SK-N-SH (cell line): Measurements from ENCODE around the gene TIGD3. TPM values are rescaled to one million over a fixed set of nuclear protein-coding genes. Genes with fewer than 3 reads are reported as not detected.
"Not testable (repeated sequence)": the region's sequence is repeated elsewhere in the genome, so short reads cannot be mapped to it uniquely, and the experiment has no call there.

Experiments
- CTCF ChIA-PET: fragments of 300-600, 350-600 bp; formaldehyde crosslinking; extraction: SDS; loops from one replicate; lab custom pipeline; 2021; lab: Yijun Ruan, JAX
- POLR2A ChIA-PET: fragments of 350-600 bp; sonication (Branson Sonifier 250); formaldehyde crosslinking; extraction: SDS; loops from one replicate; lab custom pipeline; 2020; ENCODE audit warnings: antibody characterized with exemption, inconsistent platforms; lab: Yijun Ruan, JAX
- DNase-seq: peaks from one replicate; pipeline ENCODE4 v3.0.0; 2012
- H2AFZ ChIP-seq: fragments of 200-600 bp; sonication (generic); 2 replicates; pipeline ENCODE4 v1.8.1; 2016; ENCODE audit warnings: antibody characterized with exemption, mild to moderate bottlenecking, low read depth
- H3F3A ChIP-seq: fragments of 200-600 bp; sonication (generic); replicated peaks from 2 replicates; pipeline ENCODE3; 2016; ENCODE audit warnings: antibody characterized with exemption, mild to moderate bottlenecking; ENCODE audit not compliant: insufficient read depth
- H3K27ac ChIP-seq, 2 experiments: fragments of 200-500 bp in 1 of 2; fragments of 200-600 bp in 1 of 2; sonication (Bioruptor generic) in 1 of 2; sonication (generic), shearing (Covaris generic) in 1 of 2; 2 replicates each; pipeline versions ENCODE4 v1.5.1 to v1.6.1; 2014 to 2016; ENCODE audit warnings: low read depth in 2 of 2, inconsistent platforms in 1 of 2, low read length in 1 of 2, mild to moderate bottlenecking in 1 of 2, mixed read lengths in 1 of 2
- H3K27me3 ChIP-seq: fragments of 200-600 bp; sonication (generic), shearing (Covaris generic); 2 replicates; pipeline ENCODE4 v1.6.1; 2016; ENCODE audit warnings: mixed run types; ENCODE audit not compliant: insufficient read depth
- H3K36me3 ChIP-seq, 2 experiments: fragments of 200-500 bp in 1 of 2; fragments of 200-600 bp in 1 of 2; sonication (Bioruptor generic) in 1 of 2; sonication (generic) in 1 of 2; replicated peaks in 1 of 2; 2 replicates each; pipeline versions ENCODE3 to v1.5.1; 2014 to 2016; ENCODE audit warnings: low read length in 1 of 2, mild to moderate bottlenecking in 1 of 2; ENCODE audit not compliant: insufficient read depth in 2 of 2, control insufficient read depth in 1 of 2
- H3K4me1 ChIP-seq, 2 experiments: fragments of 200-500 bp in 1 of 2; fragments of 200-600 bp in 1 of 2; sonication (Bioruptor generic) in 1 of 2; sonication (generic), shearing (Covaris generic) in 1 of 2; 2 replicates each; pipeline versions ENCODE4 v1.5.1 to v1.6.1; 2014 to 2016; ENCODE audit warnings: low read depth in 1 of 2, low read length in 1 of 2, mixed run types in 1 of 2; ENCODE audit not compliant: insufficient read depth in 2 of 2, control insufficient read depth in 1 of 2
- H3K4me2 ChIP-seq: fragments of 200-600 bp; sonication (generic), shearing (Covaris generic); 2 replicates; pipeline ENCODE4 v1.6.1; 2017; ENCODE audit warnings: mixed run types
- H3K4me3 ChIP-seq, 2 experiments: fragments of 200-500 bp in 1 of 2; fragments of 200-600 bp in 1 of 2; sonication (Bioruptor generic) in 1 of 2; sonication (generic), shearing (Covaris generic) in 1 of 2; 2 replicates each; pipeline versions ENCODE4 v1.5.1 to v1.8.1; 2014 to 2016; ENCODE audit warnings: low read depth in 2 of 2, inconsistent platforms in 1 of 2, low read length in 1 of 2, mild to moderate bottlenecking in 1 of 2, mixed read lengths in 1 of 2, moderate library complexity in 1 of 2
- H3K79me2 ChIP-seq: fragments of 200-600 bp; sonication (generic); 2 replicates; pipeline ENCODE4 v1.8.1; 2017; ENCODE audit warnings: mild to moderate bottlenecking; ENCODE audit not compliant: insufficient read depth
- H3K9ac ChIP-seq: fragments of 200-600 bp; sonication (generic); 2 replicates; pipeline ENCODE4 v1.6.1; 2017; ENCODE audit warnings: mixed run types
- H3K9me2 ChIP-seq: fragments of 200-600 bp; sonication (generic); 2 replicates; pipeline ENCODE4 v1.6.1; 2017; ENCODE audit warnings: mixed run types
- H3K9me3 ChIP-seq: fragments of 200-600 bp; sonication (generic); 2 replicates; pipeline ENCODE4 v1.6.1; 2017; ENCODE audit warnings: mixed run types, mild to moderate bottlenecking, moderate library complexity
- H4K20me1 ChIP-seq: fragments of 200-600 bp; sonication (generic); 2 replicates; pipeline ENCODE4 v1.6.1; 2017; ENCODE audit warnings: mild to moderate bottlenecking, mixed run types; ENCODE audit not compliant: insufficient read depth
- ELF1 ChIP-seq: IDR thresholded peaks from 2 replicates; pipeline ENCODE4 v1.4.0; 2012
- FOSL2 ChIP-seq: IDR thresholded peaks from 2 replicates; pipeline ENCODE4 v1.4.0; 2012; ENCODE audit warnings: low read depth, mild to moderate bottlenecking, moderate library complexity, borderline replicate concordance
- FOXJ3 ChIP-seq: sonication (generic); formaldehyde crosslinking; IDR thresholded peaks from 2 replicates; pipeline ENCODE4 v1.5.1; 2020; ENCODE audit warnings: mild to moderate bottlenecking, missing genetic modification reagents
- FOXM1 ChIP-seq: IDR thresholded peaks from 2 replicates; pipeline ENCODE4 v1.4.0; 2012; ENCODE audit warnings: low read depth, mild to moderate bottlenecking
- JUND ChIP-seq: IDR thresholded peaks from 2 replicates; pipeline ENCODE4 v1.4.0; 2012
- MXI1 ChIP-seq: IDR thresholded peaks from 2 replicates; pipeline ENCODE4 v1.6.1; 2012; ENCODE audit warnings: mild to moderate bottlenecking, low read depth, low read length, improper control_type of control experiment
- NRF1 ChIP-seq: IDR thresholded peaks from 2 replicates; pipeline ENCODE4 v1.6.1; 2012; ENCODE audit warnings: low read depth, mild to moderate bottlenecking, low read length
- RCOR1 ChIP-seq: fragments of 150-350 bp; IDR thresholded peaks from 2 replicates; pipeline ENCODE4 v1.6.1; 2017; ENCODE audit warnings: antibody characterized with exemption, low read length
- RFX5 ChIP-seq: IDR thresholded peaks from 2 replicates; pipeline ENCODE4 v1.6.1; 2012; ENCODE audit warnings: mild to moderate bottlenecking, improper control_type of control experiment, low read length
- RXRA ChIP-seq: IDR thresholded peaks from 2 replicates; pipeline ENCODE4 v1.4.0; 2012; ENCODE audit warnings: low read depth, mild to moderate bottlenecking, borderline replicate concordance
- SMC3 ChIP-seq: IDR thresholded peaks from 2 replicates; pipeline ENCODE4 v1.6.1; 2012; ENCODE audit warnings: low read depth, low read length, improper control_type of control experiment
- USF2 ChIP-seq: fragments of 150-350 bp; IDR thresholded peaks from 2 replicates; pipeline ENCODE4 v1.6.1; 2017; ENCODE audit warnings: antibody characterized with exemption, low read length, low read depth, borderline replicate concordance
- WGBS: methylation state at CpG from one replicate; pipeline ENCODE4 v1.1.6; 2017; ENCODE audit warnings: low lambda C conversion rate; 5-methylcytosine and 5-hydroxymethylcytosine counted together
- polyA plus RNA-seq, 3 experiments: library from polyadenylated mRNA; depleted of rRNA; stranded (reverse); fragments of >200 nt; gene quantifications; 2 replicates each; pipeline ENCODE4 v1.2.3, GENCODE V29; 2012
- TF ChIP-seq, protein P1 (sequence below): IDR thresholded peaks from 2 replicates; pipeline ENCODE4; 2012
- TF ChIP-seq, protein P2 (sequence below): fragments of 150-350 bp; IDR thresholded peaks from 2 replicates; pipeline ENCODE4 v1.6.1; 2016; ENCODE audit warnings: mild to moderate bottlenecking, low read depth, low read length

Gene TIGD3
- polyA plus RNA-seq, 1 of the 3 experiments (the other 2 are of a cell fraction): 0.41 TPM

DNA sequence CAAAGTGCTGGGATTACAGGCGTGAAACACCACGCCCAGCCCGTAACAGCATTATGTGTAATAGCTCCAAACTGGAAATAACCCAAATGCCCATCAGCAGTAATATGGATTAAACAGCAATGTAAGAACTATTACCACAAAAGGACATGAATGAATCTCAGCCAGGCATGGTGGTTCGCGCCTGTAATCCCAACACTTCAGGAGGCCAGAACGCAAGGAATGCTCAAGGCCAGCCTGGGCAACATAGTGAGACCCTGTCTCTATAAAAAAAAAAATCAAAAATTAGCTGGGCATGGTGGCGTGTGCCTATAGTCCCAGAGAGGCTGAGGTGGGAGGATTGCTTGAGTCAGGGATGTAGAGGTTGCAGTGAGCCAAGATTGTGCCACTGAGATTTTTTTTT, 24.0 kb upstream of the TIGD3 start:
- no peaks in the 10 kb centered on the region for H3K36me3 ChIP-seq
- no peak for DNase-seq
- no peaks in the 10 kb centered on the region for H3K9me3 ChIP-seq
- no peak overlapping the region for H3K9ac ChIP-seq
- CTCF ChIA-PET: interaction anchor here (0.6 to 24.1 kb wide), 38 partner anchors 8 to 1085 kb away, joined by 3 to 1118 read pairs (median 6); partner anchors contain the start of genes CDC42EP2 and SPDYC
- no peak for TF ChIP-seq ELF1
- no peak for TF ChIP-seq RFX5
- no peak for TF ChIP-seq RXRA
- no peak for TF ChIP-seq FOXJ3 (CRISPR knock-in tag)
- no peak for TF ChIP-seq JUND
- no peak for TF ChIP-seq NRF1
- TF ChIP-seq, protein P1, sequence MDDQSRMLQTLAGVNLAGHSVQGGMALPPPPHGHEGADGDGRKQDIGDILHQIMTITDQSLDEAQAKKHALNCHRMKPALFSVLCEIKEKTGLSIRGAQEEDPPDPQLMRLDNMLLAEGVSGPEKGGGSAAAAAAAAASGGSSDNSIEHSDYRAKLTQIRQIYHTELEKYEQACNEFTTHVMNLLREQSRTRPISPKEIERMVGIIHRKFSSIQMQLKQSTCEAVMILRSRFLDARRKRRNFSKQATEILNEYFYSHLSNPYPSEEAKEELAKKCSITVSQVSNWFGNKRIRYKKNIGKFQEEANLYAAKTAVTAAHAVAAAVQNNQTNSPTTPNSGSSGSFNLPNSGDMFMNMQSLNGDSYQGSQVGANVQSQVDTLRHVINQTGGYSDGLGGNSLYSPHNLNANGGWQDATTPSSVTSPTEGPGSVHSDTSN: no peak
- no peak for TF ChIP-seq FOXM1
- no peak for TF ChIP-seq SMC3
- no peak for TF ChIP-seq MXI1
- TF ChIP-seq, protein P2, sequence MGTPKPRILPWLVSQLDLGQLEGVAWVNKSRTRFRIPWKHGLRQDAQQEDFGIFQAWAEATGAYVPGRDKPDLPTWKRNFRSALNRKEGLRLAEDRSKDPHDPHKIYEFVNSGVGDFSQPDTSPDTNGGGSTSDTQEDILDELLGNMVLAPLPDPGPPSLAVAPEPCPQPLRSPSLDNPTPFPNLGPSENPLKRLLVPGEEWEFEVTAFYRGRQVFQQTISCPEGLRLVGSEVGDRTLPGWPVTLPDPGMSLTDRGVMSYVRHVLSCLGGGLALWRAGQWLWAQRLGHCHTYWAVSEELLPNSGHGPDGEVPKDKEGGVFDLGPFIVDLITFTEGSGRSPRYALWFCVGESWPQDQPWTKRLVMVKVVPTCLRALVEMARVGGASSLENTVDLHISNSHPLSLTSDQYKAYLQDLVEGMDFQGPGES: no peak
- TF ChIP-seq USF2: no peak
- no peak for TF ChIP-seq FOSL2
- no peak for TF ChIP-seq RCOR1
- H3K4me1 ChIP-seq: peaks cover 5 to 8% of the 10 kb centered on the region in 2 experiments; a peak in 3 of 4 replicates
- no peak overlapping the region for H3K4me3 ChIP-seq
- H3K4me2 ChIP-seq: no peak overlapping the region
- WGBS: 88% methylated on average over 7 of the region's 7 CpGs
- H2AFZ ChIP-seq: peak overlapping the region; percentile 80
- peaks cover 22% of the 10 kb centered on the region for H3F3A ChIP-seq
- peaks cover 11% of the 10 kb centered on the region; the same call in 1 of the 2 replicates for H4K20me1 ChIP-seq
- H3K27me3 ChIP-seq: no peaks in the 10 kb centered on the region
- no peak overlapping the region for H3K27ac ChIP-seq
- H3K79me2 ChIP-seq: peaks cover 19% of the 10 kb centered on the region
- POLR2A ChIA-PET: interaction anchor here (0.6 to 4.0 kb wide), 5 partner anchors 13 to 195 kb away, joined by 3 to 14 read pairs (median 3); partner anchors contain the start of gene CDC42EP2
- H3K9me2 ChIP-seq: no peaks in the 10 kb centered on the region

DNA sequence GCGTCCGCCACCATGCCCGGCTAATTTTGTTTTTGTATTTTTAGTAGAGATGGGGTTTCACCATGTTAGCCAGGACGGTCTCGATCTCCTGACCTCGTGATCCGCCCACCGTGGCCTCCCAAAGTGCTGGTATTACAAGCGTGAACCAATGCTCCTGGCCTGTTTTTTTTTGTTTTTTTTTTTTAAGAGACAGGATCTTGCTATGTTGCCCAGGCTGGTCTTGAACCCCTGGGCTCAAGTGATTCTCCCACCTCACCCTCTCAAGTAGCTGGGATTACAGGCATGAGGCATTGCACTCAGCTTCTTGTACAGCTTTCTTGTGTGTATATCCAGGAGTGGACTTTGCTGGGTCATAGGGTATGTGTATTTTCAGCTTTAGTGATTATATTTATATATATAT, 22.0 kb upstream of the TIGD3 start:
- not testable (repeated sequence) for H3K27ac ChIP-seq, H3K4me3 ChIP-seq, H3K4me2 ChIP-seq, H3K9me3 ChIP-seq, H3K9me2 ChIP-seq, H3K27me3 ChIP-seq, DNase-seq, H2AFZ ChIP-seq, H3K9ac ChIP-seq, H3K36me3 ChIP-seq
- ChIA-PET POLR2A (interaction anchor here (1.1 to 2.4 kb wide), 6 partner anchors 10 to 173 kb away, joined by 3 to 14 read pairs (median 6); partner anchors contain the start of genes CDC42EP2, MALAT1 and TIGD3), CTCF (interaction anchor here (1.2 to 24.1 kb wide), 7 partner anchors 10 to 129 kb away, joined by 3 to 1118 read pairs (median 5); partner anchors contain the start of genes CDC42EP2 and POLA2)
- Histone ChIP-seq H3F3A (peaks cover 22% of the 10 kb centered on the region), H3K4me1 (peaks cover 5 to 10% of the 10 kb centered on the region in 2 experiments; a peak in 3 of 4 replicates), H3K79me2 (peaks cover 38% of the 10 kb centered on the region), H4K20me1 (peaks cover 27% of the 10 kb centered on the region)
- WGBS: 97% methylated on average over 9 of the region's 9 CpGs
